Measurements from ENCODE around the gene DUSP28. TPM values are rescaled to one million over a fixed set of nuclear protein-coding genes. Genes with fewer than 3 reads are reported as not detected.

DUSP28 gene
- total RNA-seq, 1 donor from 2014 or later: 8.9 TPM

GRCh38 chr2:240528406-240529040 is 31.6 kb upstream of the DUSP28 start:
- no peak overlapping the region for H3K4me3 Mint-ChIP-seq
- peaks cover 57% of the 10 kb centered on the region for H3K36me3 Mint-ChIP-seq
- DNase-seq (ENCODE audit: low spot score): no peak
- Histone ChIP-seq H4K20me1 (ENCODE audit: low read depth) (no peaks in the 10 kb centered on the region), H3K27me3 (no peaks in the 10 kb centered on the region), H3K36me3 (peaks cover 7% of the 10 kb centered on the region), H3K9ac (no peak overlapping the region), H2AFZ (replicated peaks) (no peak overlapping the region), H3K4me1 (no peaks in the 10 kb centered on the region), H3F3A (ENCODE audit: low read depth) (no peaks in the 10 kb centered on the region), H3K9me3 (ENCODE audit: low read depth) (peaks cover 13% of the 10 kb centered on the region), H3K79me2 (ENCODE audit: low read depth) (no peaks in the 10 kb centered on the region), H3K27ac (no peak overlapping the region), H3K4me3 (no peak overlapping the region), H3K4me2 (no peak overlapping the region)
- H3K27ac Mint-ChIP-seq: no peak overlapping the region
- peaks cover 2% of the 10 kb centered on the region for H3K27me3 Mint-ChIP-seq (ENCODE audit: insufficient read depth, low read depth)
- TF ChIP-seq CTCF (IDR thresholded peaks at IDR 0.05): no peak
- H3K9me3 Mint-ChIP-seq: peaks cover 73% of the 10 kb centered on the region
- no peaks in the 10 kb centered on the region for H3K4me1 Mint-ChIP-seq

GRCh38 chr2:240529344-240529999 is 30.7 kb upstream of the DUSP28 start:
- Mint-ChIP-seq H3K27me3 (ENCODE audit: insufficient read depth, low read depth) (peaks cover 2% of the 10 kb centered on the region), H3K4me1 (no peaks in the 10 kb centered on the region), H3K4me3 (no peak overlapping the region), H3K36me3 (peaks cover 51% of the 10 kb centered on the region), H3K27ac (no peak overlapping the region), H3K9me3 (peaks cover 68% of the 10 kb centered on the region)
- Histone ChIP-seq H3K9me3 (ENCODE audit: low read depth) (peaks cover 13% of the 10 kb centered on the region), H3F3A (ENCODE audit: low read depth) (no peaks in the 10 kb centered on the region), H3K36me3 (peaks cover 7% of the 10 kb centered on the region), H3K4me1 (no peaks in the 10 kb centered on the region), H2AFZ (replicated peaks) (no peak overlapping the region), H3K4me3 (no peak overlapping the region), H3K79me2 (ENCODE audit: low read depth) (no peaks in the 10 kb centered on the region), H3K27me3 (no peaks in the 10 kb centered on the region), H4K20me1 (ENCODE audit: low read depth) (no peaks in the 10 kb centered on the region), H3K9ac (no peak overlapping the region), H3K4me2 (no peak overlapping the region), H3K27ac (no peak overlapping the region)
- no peak for DNase-seq (ENCODE audit: low spot score)
- TF ChIP-seq EZH2 (IDR thresholded peaks at IDR 0.05) (no peak), CTCF (IDR thresholded peaks at IDR 0.05) (no peak), EZH2phosphoT487 (IDR thresholded peaks at IDR 0.05) (no peak)

- peaks cover 63% of the 10 kb centered on the region for H3K9me3 Mint-ChIP-seq
- H3K27ac ChIP-seq: no peak overlapping the region
- H3K27me3 ChIP-seq: no peaks in the 10 kb centered on the region
- H3K36me3 Mint-ChIP-seq: peaks cover 46% of the 10 kb centered on the region
- H4K20me1 ChIP-seq (ENCODE audit: low read depth): no peaks in the 10 kb centered on the region
- H3K4me3 Mint-ChIP-seq: no peak overlapping the region
- no peak overlapping the region for H2AFZ ChIP-seq (replicated peaks)
- no peak for DNase-seq (ENCODE audit: low spot score)
- TF ChIP-seq CTCF (IDR thresholded peaks at IDR 0.05): no peak
- no peak for TF ChIP-seq EZH2phosphoT487 (IDR thresholded peaks at IDR 0.05)
- TF ChIP-seq EZH2 (IDR thresholded peaks at IDR 0.05): no peak
- H3K36me3 ChIP-seq: peaks cover 7% of the 10 kb centered on the region
- no peak overlapping the region for H3K4me2 ChIP-seq
- H3F3A ChIP-seq (ENCODE audit: low read depth): no peaks in the 10 kb centered on the region
- no peak overlapping the region for H3K9ac ChIP-seq
- H3K79me2 ChIP-seq (ENCODE audit: low read depth): no peaks in the 10 kb centered on the region
- H3K27ac Mint-ChIP-seq: no peak overlapping the region
- H3K4me1 Mint-ChIP-seq: no peaks in the 10 kb centered on the region
- H3K4me3 ChIP-seq: no peak overlapping the region
- H3K27me3 Mint-ChIP-seq (ENCODE audit: insufficient read depth, low read depth): peaks cover 2% of the 10 kb centered on the region
- H3K4me1 ChIP-seq: no peaks in the 10 kb centered on the region
- peaks cover 13% of the 10 kb centered on the region for H3K9me3 ChIP-seq (ENCODE audit: low read depth)
Observed at GRCh38 chr2:240530181-240530580, 30.0 kb upstream of the DUSP28 start.
